Glomerular visceral epithelial cell (primary cell): ENCODE results near the gene CARD14.

Source experiments
- DNase-seq: peaks from one replicate; pipeline ENCODE4 v3.0.0-alpha.2; 2016; ENCODE audit errors: extremely low spot score

CARD14 gene

GRCh38 chr17:80210348-80211108, 40.7 kb downstream of the CARD14 start:
- DNase-seq: no peak

DNA sequence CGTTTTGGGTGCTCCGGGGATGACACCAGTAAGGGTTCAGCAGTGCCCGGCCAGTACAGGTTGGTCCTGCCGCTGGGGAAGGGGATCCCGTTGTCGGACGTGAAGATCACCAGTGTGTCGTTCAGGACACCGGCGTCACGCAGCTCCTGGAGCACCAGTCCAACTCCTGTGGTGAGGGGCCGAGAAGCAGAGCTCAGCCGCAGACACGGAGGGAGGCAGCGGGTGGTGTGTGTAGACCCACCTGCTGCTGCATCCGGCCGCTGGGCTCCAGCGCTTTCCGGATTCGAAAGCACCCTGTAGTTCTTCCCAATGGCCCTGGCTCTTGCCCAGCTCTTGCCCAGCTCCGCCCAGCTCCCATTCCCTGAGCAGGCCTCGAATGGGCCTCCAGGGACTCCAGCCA, 42.3 kb downstream of the CARD14 start:
- no peak for DNase-seq

DNA sequence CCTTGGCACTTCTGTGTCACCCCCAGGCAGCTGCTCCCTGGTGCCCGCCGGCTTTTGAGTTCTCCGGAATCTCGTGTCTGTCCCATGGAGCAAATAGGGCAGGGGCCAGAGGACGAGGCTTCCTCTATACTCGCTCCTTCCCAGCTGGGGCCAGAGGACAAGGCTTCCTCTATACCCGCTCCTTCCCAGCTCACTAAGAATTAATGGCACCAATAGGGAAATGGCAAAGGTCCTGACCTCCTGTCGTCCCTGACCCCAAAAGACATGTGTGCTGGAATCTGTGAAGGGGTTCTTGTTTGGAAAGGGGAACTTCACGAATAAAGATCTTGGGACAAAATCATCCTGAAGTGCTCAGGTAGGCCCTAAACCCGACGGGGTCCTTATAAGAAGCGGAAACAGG, 42.7 kb downstream of the CARD14 start:
- no peak for DNase-seq

DNA sequence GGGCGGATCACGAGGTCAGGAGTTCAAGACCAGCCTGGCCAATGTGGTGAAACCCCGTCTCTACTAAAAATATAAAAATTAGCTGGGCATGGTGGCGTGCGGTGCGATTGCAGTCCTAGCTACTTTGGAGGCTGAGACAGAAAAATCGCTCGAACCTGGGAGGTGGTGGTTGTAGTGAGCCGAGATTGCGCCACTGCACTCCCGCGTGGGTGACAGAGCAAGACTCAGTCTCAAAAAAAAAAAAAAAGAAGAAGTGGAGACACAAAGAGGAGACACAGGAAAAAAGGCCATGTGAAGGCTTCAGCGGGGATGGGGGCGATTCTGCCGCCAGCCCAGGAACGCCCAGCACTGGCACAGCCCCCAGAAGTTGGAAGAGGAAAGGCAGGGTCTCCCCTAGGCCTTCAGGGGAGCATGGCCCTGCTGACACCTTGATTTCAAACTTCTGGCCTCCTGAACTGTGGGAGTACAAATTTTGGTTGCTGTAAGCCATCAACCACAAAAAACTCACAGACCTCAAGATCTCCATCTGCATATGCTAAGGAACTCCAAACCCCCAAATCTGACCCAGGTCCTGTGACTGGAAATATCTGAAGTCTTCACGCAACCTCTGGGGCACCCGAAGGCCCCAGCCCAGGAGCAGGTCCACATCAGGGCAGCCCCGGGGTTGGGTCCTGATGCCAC, 43.3 kb downstream of the CARD14 start:
- DNase-seq: no peak

DNA sequence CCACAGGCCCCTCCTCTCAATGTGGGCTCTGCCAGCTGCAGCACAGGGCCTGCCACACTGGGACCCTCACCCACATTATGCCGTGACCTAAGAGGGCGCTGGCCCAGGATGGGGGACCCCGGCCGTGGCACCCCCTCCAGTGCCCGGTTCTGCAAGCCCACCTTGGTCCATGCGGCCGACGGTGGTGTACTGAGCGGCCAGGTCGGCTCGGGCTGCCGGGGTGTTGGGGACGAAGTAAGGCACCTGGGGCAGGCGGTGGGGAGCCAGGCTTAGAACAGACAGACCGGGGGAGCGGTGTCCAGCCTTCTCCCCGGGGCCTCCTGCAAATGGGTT, 43.8 kb downstream of the CARD14 start:
- no peak for DNase-seq

DNA sequence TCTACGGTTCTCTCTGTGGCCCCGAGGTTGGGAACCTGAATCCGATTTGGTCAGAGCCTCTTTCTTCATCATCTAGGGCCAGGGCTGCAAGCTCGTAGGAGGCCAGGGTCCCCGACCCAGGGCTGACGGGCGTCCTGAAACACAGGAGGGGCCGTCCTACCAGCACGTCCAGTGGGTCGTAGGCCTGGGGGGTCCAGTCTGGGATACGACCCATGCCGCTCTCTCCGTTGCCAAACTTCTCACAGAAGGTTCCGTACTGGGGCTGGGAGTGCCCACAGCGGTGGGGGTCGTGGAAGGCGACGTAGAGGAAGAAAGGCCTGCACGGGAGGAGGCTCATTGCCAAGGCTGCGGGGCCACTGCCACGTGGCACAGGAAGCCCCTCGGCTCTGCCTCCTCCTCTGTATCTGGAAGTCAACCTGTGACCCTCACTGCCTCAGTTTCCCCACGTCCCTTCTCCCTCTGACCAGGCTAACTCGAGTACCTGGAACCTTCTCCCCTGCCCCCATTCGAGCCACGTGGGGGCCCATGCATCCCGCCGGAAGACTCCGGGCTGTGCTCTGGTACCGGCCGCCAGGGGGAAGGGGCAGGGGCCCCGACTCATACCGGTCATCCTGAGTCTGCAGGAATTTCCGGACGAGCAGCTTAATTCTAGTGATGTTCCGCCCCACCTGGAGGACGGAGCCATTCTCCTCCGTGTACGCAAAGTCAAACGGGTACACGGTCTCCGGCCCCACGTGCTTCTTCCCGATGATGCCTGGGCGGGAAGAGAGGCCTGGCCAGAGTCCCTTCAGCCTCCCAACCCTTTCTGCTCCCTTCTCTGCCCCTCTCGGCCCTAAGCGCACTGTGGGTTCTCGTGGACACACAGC, 44.4 kb downstream of the CARD14 start:
- DNase-seq: no peak

DNA sequence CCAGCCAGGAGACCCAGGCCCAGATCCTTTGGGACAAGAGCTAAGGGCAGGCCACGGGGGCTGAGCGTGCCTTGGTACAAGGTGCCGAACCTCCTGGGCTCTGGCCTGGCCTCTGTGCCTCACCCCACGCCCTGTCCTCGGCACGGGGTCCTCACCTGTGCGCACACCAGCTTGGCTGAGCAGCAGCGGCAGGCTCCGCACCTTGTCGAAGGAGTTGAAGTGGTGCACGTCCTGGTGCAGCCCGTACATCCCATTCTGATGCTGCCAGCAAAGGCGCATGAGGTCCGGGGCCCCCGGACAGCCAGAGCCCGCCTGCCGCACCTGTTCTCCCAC, 45.0 kb downstream of the CARD14 start:
- DNase-seq: no peak

DNA sequence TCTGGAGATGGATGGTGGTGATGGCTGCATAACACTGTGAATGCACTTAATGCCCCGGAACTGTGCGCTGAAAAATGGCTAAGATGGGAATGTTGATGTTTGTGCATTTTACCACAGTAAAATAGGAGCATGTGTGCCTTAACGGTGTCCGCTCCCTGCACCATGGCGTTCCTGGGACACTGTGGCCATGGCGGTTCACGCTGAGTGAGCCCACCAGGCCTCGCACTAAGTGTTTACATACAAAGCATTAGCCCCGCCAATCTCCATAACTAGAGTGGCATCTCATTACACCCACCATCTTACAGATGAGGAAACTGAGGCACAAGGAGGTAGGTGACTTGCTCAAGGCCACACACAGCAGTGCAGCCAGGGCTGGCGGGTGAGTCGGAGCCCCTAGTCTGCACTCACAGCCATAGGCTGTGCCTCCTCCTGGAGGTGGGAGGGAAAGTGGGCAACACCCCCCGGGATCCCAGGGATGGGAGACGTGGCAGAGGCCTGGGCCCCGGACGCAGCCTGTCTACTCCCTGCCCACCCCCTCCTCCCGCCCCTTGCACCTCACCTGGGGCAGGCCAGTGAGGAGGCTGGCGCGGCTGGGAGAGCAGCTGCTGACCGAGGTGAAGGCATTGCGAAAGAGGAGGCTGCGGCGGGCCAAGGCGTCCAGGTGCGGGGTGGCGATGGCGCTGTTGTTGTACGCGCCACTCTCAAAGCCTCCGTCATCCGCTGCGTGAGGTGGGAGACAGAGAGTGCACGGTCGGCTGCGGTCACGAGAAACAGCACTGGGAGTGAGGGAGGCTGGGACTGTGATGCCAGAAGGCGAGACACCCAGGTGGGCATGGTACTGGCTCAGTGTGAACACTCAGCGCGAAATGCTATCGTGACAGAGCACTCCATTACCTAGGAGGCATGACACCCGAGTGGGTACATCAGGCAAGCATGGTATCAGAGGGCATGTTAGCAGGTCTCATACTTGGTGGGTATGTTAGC, 46.9 kb downstream of the CARD14 start:
- DNase-seq: no peak

DNA sequence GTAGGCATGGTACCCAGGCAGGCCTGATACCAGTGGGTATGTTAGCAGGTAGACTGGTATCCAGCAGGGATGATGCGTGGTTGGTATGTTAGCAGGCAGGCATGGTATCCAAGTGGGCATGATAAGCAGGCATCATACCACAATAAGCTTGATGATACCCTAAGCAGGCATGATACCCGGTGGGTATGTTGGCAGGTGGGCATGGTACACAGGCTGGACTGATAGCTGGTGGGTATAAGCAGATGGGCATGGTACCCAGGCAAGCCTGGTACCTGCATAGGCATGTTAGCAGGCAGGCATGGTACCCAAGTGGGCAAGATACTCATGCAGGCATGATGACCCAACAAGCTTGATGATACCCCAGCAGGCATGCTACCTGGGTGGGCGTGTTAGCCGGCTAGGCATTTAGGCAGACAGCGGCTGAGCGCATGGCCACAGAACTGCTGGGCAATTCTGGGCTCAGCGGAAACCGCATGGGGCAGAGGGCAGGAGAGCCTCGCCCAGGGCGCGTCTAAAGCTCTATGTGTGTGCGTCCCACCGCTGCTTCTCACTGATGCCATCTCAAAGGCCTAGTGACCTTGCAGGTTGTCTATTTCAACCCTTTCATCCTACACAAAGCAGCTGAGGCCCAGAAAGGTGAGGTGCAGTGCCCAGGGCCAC, 48.0 kb downstream of the CARD14 start:
- DNase-seq: no peak

DNA sequence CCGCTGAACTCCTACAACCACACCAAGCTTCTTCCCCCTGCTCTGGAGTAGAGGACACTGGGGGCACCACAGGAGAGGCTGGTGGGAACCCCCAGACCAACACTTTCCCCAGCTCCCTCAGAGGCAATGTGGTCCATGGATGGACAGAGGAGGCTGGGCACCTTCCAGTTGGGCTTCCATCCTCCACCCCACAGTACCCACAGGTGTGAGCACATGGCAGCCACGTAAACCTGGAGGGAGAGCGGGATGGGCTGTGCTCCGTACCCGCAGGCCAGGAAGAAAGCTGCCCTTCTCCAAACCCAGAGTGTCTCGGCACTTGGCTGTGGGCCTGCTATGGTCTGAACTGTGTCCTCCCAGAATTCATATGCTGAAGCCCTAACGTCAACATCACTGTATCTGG, 48.6 kb downstream of the CARD14 start:
- no peak for DNase-seq

- peak; percentile 96 for DNase-seq
Measured at GRCh38 chr17:80219013-80219762, 49.4 kb downstream of the CARD14 start.

DNA sequence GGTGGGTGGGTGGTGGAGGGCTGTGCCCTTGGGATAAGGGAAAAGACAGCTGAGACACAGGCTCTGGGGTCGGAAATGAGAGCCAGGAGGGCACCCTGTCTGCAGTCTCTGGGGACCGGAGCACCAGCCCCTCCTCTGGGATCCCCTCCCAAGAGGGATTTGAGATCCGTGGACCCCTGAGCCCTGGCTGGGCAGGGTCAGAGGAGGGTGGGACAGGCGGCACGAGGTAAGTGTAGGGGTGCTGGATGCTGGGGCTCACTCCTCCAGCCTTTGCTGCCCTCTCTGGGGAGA, 49.9 kb downstream of the CARD14 start:
- no peak for DNase-seq

GRCh38 chr17:80220054-80220735, 50.4 kb downstream of the CARD14 start, which contains the start of the genes SGSH and SLC26A11:
Gene SGSH (minus strand): TSS chr17:80220333. CDS start chr17:80220313, 20 bp downstream.
Gene SLC26A11 (plus strand): TSS chr17:80220427. CDS start chr17:80221561, 1,134 bp downstream.
- DNase-seq: peak; percentile 77

GRCh38 chr17:80220736-80221215, 50.9 kb downstream of the CARD14 start:
- DNase-seq: no peak

DNA sequence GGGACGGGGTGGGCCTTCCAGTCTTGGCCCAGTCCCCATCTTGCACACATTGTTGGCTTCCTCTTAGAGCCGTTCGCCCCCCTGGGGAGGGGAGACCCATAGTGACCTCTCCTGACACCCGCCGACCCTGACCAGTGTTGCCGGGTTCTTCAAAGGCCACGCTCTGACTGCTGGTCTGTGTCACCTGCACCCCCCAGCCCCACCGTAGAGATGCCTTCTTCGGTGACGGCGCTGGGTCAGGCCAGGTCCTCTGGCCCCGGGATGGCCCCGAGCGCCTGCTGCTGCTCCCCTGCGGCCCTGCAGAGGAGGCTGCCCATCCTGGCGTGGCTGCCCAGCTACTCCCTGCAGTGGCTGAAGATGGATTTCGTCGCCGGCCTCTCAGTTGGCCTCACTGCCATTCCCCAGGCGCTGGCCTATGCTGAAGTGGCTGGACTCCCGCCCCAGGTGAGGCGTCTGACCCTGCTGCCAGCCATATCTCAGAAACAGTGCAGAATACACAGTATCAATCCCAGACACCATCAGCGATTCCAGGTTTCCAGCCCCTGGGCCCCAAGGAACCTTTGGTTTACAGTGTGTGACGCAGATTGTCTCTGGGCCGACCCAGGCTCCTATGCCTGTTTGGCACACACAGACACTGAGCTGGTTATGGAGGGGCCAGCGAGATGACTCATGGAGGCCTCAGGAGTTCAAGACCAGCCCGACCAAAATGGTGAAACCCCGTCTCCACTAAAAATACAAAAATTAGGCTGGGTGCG, 51.7 kb downstream of the CARD14 start:
- no peak for DNase-seq

DNA sequence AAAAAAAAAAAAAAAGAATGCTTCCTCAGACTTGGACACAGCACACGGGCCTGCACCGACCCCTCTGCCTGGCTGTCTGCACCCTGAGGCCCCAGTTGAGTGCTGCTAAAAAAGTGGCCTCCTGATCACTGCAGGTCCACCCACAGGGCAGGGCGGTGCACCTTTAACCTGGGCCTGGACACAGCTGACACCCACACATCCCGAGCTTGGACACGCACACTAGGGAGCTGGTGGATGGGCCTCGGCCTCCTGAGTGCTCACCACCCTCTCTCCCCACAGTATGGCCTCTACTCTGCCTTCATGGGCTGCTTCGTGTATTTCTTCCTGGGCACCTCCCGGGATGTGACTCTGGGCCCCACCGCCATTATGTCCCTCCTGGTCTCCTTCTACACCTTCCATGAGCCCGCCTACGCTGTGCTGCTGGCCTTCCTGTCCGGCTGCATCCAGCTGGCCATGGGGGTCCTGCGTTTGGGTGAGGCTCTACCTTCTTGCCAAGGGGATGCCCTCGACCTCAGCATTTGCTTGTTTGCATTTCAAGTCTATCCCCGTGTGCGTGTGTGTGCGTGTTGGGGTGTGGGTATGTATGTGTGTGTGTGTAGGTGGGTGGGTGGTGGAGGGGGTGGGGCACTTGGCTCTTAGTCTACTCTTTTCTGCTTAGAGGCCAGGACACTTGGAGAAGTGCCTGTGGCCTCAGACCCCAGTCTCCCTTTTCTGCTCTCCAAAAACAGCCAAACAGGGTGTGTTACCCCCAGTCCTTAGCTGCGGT, 52.7 kb downstream of the CARD14 start:
- DNase-seq: no peak

- no peak for DNase-seq
Measured at GRCh38 chr17:80223142-80223815, 53.4 kb downstream of the CARD14 start.
